Lower lobe of right lung (tissue), 2 donors: Measurements from ENCODE around the gene PPP6C. TPM values are rescaled to one million over a fixed set of nuclear protein-coding genes. Genes with fewer than 3 reads are reported as not detected.
"Not testable (repeated sequence)": the region's sequence is repeated elsewhere in the genome, so short reads cannot be mapped to it uniquely, and the experiment has no call there.

ENCODE experiments used
- ATAC-seq, 2 donors: fragments of 200-7000 bp; cut with Tn5 transposase; one replicate each; pipeline ENCODE4 v1.9.1; 2020 to 2022; ENCODE audit warnings: mild to moderate bottlenecking in 2 of 2, moderate library complexity in 2 of 2
- DNase-seq: peaks from one replicate; pipeline ENCODE4 v3.0.0-alpha.2; 2020
- H3K27ac ChIP-seq: fragments of 200-600 bp; one replicate; pipeline ENCODE4 v1.8.0; 2022
- H3K27me3 ChIP-seq: fragments of 200-600 bp; one replicate; pipeline ENCODE4 v1.8.0; 2022; ENCODE audit warnings: low read depth
- H3K36me3 ChIP-seq: fragments of 200-600 bp; one replicate; pipeline ENCODE4 v1.8.0; 2022; ENCODE audit warnings: mild to moderate bottlenecking
- H3K4me1 ChIP-seq: fragments of 200-600 bp; one replicate; pipeline ENCODE4 v1.8.0; 2022
- H3K4me3 ChIP-seq: fragments of 200-600 bp; one replicate; pipeline ENCODE4 v1.8.0; 2022; ENCODE audit warnings: mild to moderate bottlenecking
- H3K9me3 ChIP-seq: fragments of 200-600 bp; one replicate; pipeline ENCODE4 v1.8.0; 2022
- CTCF ChIP-seq: fragments of 200-600 bp; IDR thresholded peaks from one replicate; pipeline ENCODE4 v1.8.0; 2022; ENCODE audit warnings: antibody characterized with exemption, mild to moderate bottlenecking
- intact Hi-C: fragments of 100-400 bp; cut with DNase I; formaldehyde crosslinking; loops from one replicate; pipeline ENCODE4 v1.11.0; 2022
- total RNA-seq: library from RNA; stranded (reverse); fragmentation: NEBNext Ultra II Directional; extraction: Animal tissue kit (Norgen Biotek cat#: 25700); gene quantifications from one replicate; pipeline ENCODE4 v1.2.1, GENCODE V29; 2021
- donor health status: DM: no; HTN: yes; CAD: no; lungs with severe emphysema.

PPP6C gene
- total RNA-seq, 1 donor from 2014 or later: 44.7 TPM

- Histone ChIP-seq H3K27ac (no peak overlapping the region), H3K36me3 (no peaks in the 10 kb centered on the region), H3K4me1 (no peaks in the 10 kb centered on the region), H3K27me3 (no peaks in the 10 kb centered on the region), H3K9me3 (no peaks in the 10 kb centered on the region), H3K4me3 (no peak overlapping the region)
- TF ChIP-seq CTCF: no peak
- intact Hi-C loops: no loop called here
- DNase-seq (no peak), ATAC-seq (peak in 1 of 2 donors; percentile 36)
Observed at GRCh38 chr9:125119643-125120286, 69.8 kb downstream of the PPP6C start.

GRCh38 chr9:125118696-125119095 lies 70.9 kb downstream of the PPP6C start:
- intact Hi-C loops, ATAC-seq, H3K36me3 ChIP-seq, H3K4me1 ChIP-seq, DNase-seq, H3K27ac ChIP-seq, H3K4me3 ChIP-seq, H3K27me3 ChIP-seq, H3K9me3 ChIP-seq: not testable (repeated sequence)

GRCh38 chr9:125114503-125114902 lies 75.1 kb downstream of the PPP6C start:
- H3K36me3 ChIP-seq, intact Hi-C loops, ATAC-seq, H3K27me3 ChIP-seq, H3K4me1 ChIP-seq, H3K9me3 ChIP-seq, H3K4me3 ChIP-seq, H3K27ac ChIP-seq, DNase-seq: not testable (repeated sequence)

GRCh38 chr9:125110464-125110863 lies 79.1 kb downstream of the PPP6C start:
- no peak for TF ChIP-seq CTCF
- intact Hi-C loops: no loop called here
- Histone ChIP-seq H3K9me3 (peaks cover 6% of the 10 kb centered on the region), H3K36me3 (no peaks in the 10 kb centered on the region), H3K27me3 (no peaks in the 10 kb centered on the region), H3K4me1 (no peaks in the 10 kb centered on the region), H3K27ac (no peak overlapping the region), H3K4me3 (no peak overlapping the region)
- ATAC-seq (no peak), DNase-seq (no peak)

GRCh38 chr9:125108541-125108940 lies 81.1 kb downstream of the PPP6C start:
- H3K4me3 ChIP-seq, intact Hi-C loops, ATAC-seq, DNase-seq, H3K4me1 ChIP-seq, H3K9me3 ChIP-seq, H3K36me3 ChIP-seq, H3K27ac ChIP-seq, H3K27me3 ChIP-seq: not testable (repeated sequence)

GRCh38 chr9:125106285-125106893 lies 83.2 kb downstream of the PPP6C start:
- intact Hi-C loops: no loop called here
- ATAC-seq: no peak

More at GRCh38 chr9:125106285-125106893, 83.2 kb downstream of the PPP6C start:
- Histone ChIP-seq H3K36me3 (no peaks in the 10 kb centered on the region), H3K27me3 (no peaks in the 10 kb centered on the region), H3K9me3 (no peaks in the 10 kb centered on the region), H3K4me1 (no peaks in the 10 kb centered on the region), H3K27ac (no peak overlapping the region), H3K4me3 (no peak overlapping the region)
- DNase-seq: no peak
- TF ChIP-seq CTCF: no peak
